ENCODE measurements around the gene TSKS. TPM values are rescaled to one million over a fixed set of nuclear protein-coding genes. Genes with fewer than 3 reads are reported as not detected.

The TSKS gene
- total RNA-seq, 1 donor from 2014 or later, result not detected

GRCh38 chr19:49705919-49706318 is 57.2 kb downstream of the TSKS start:
- no peaks in the 10 kb centered on the region for H4K20me1 ChIP-seq (ENCODE audit: insufficient read depth, low read length)
- no peak for FAIRE-seq
- H3K36me3 ChIP-seq (ENCODE audit: insufficient read depth, low read length), result no peaks in the 10 kb centered on the region
- TF ChIP-seq EZH2 (IDR thresholded peaks at IDR 0.05; ENCODE audit: insufficient read depth, low read length) (no peak), CTCF (IDR thresholded peaks at IDR 0.05; ENCODE audit: insufficient read depth, low read depth, low read length) (no peak)
- H3K27me3 ChIP-seq (ENCODE audit: insufficient read depth, low read length), result no peaks in the 10 kb centered on the region
- no peaks in the 10 kb centered on the region for H3K4me1 ChIP-seq (ENCODE audit: insufficient read depth, low read length)
- Mint-ChIP-seq H3K4me3 (ENCODE audit: unreplicated experiment) (no peak overlapping the region), H3K36me3 (ENCODE audit: low read depth, unreplicated experiment) (peaks cover 14% of the 10 kb centered on the region), H3K4me1 (ENCODE audit: low read depth, unreplicated experiment) (no peaks in the 10 kb centered on the region), H3K27me3 (ENCODE audit: low read depth, unreplicated experiment) (no peaks in the 10 kb centered on the region), H3K9me3 (ENCODE audit: unreplicated experiment) (peaks cover 5% of the 10 kb centered on the region), H3K27ac (ENCODE audit: unreplicated experiment) (no peak overlapping the region)
- H3K9me3 ChIP-seq (ENCODE audit: insufficient read depth, low read depth, low read length), result no peaks in the 10 kb centered on the region
- no peaks in the 10 kb centered on the region for H3K79me2 ChIP-seq (ENCODE audit: insufficient read depth, low read length)
- H3K27ac ChIP-seq (ENCODE audit: low read depth, low read length), result no peak overlapping the region
- no peak overlapping the region for H3K4me3 ChIP-seq (ENCODE audit: insufficient read depth, low read depth, low read length)
- no peak for DNase-seq (ENCODE audit: low read depth)
- H2AFZ ChIP-seq (ENCODE audit: low read depth, low read length), result no peak overlapping the region
- H3K9ac ChIP-seq (ENCODE audit: low read length), result no peak overlapping the region
- H3K4me2 ChIP-seq (ENCODE audit: low read length), result no peak overlapping the region

- no peaks in the 10 kb centered on the region for H3K4me1 Mint-ChIP-seq (ENCODE audit: low read depth, unreplicated experiment)
- no peaks in the 10 kb centered on the region for H3K79me2 ChIP-seq (ENCODE audit: insufficient read depth, low read length)
- no peak overlapping the region for H3K9ac ChIP-seq (ENCODE audit: low read length)
- H3K27me3 ChIP-seq (ENCODE audit: insufficient read depth, low read length), result no peaks in the 10 kb centered on the region
- H3K27ac ChIP-seq (ENCODE audit: low read depth, low read length), result no peak overlapping the region
- H3K9me3 ChIP-seq (ENCODE audit: insufficient read depth, low read depth, low read length), result no peaks in the 10 kb centered on the region
- H3K36me3 ChIP-seq (ENCODE audit: insufficient read depth, low read length), result no peaks in the 10 kb centered on the region
- TF ChIP-seq CTCF (IDR thresholded peaks at IDR 0.05; ENCODE audit: insufficient read depth, low read depth, low read length), result no peak
- no peak for TF ChIP-seq EZH2 (IDR thresholded peaks at IDR 0.05; ENCODE audit: insufficient read depth, low read length)
- no peak overlapping the region for H3K27ac Mint-ChIP-seq (ENCODE audit: unreplicated experiment)
- peaks cover 7% of the 10 kb centered on the region for H3K36me3 Mint-ChIP-seq (ENCODE audit: low read depth, unreplicated experiment)
- no peaks in the 10 kb centered on the region for H3K27me3 Mint-ChIP-seq (ENCODE audit: low read depth, unreplicated experiment)
- H3K4me3 ChIP-seq (ENCODE audit: insufficient read depth, low read depth, low read length), result no peak overlapping the region
- peaks cover 1% of the 10 kb centered on the region for H3K9me3 Mint-ChIP-seq (ENCODE audit: unreplicated experiment)
- no peak for FAIRE-seq
- H3K4me2 ChIP-seq (ENCODE audit: low read length), result no peak overlapping the region
- no peak for DNase-seq (ENCODE audit: low read depth)
- no peak overlapping the region for H3K4me3 Mint-ChIP-seq (ENCODE audit: unreplicated experiment)
- H3K4me1 ChIP-seq (ENCODE audit: insufficient read depth, low read length), result no peaks in the 10 kb centered on the region
- H4K20me1 ChIP-seq (ENCODE audit: insufficient read depth, low read length), result no peaks in the 10 kb centered on the region
- no peak overlapping the region for H2AFZ ChIP-seq (ENCODE audit: low read depth, low read length)
These were observed 58.0 kb downstream of the TSKS start for GRCh38 chr19:49704888-49705642.

- H3K9me3 ChIP-seq (ENCODE audit: insufficient read depth, low read depth, low read length), result no peaks in the 10 kb centered on the region
- Mint-ChIP-seq H3K4me1 (ENCODE audit: low read depth, unreplicated experiment) (no peaks in the 10 kb centered on the region), H3K27me3 (ENCODE audit: low read depth, unreplicated experiment) (no peaks in the 10 kb centered on the region), H3K36me3 (ENCODE audit: low read depth, unreplicated experiment) (peaks cover 5% of the 10 kb centered on the region), H3K9me3 (ENCODE audit: unreplicated experiment) (no peaks in the 10 kb centered on the region), H3K27ac (ENCODE audit: unreplicated experiment) (no peak overlapping the region), H3K4me3 (ENCODE audit: unreplicated experiment) (no peak overlapping the region)
- no peak overlapping the region for H3K27ac ChIP-seq (ENCODE audit: low read depth, low read length)
- DNase-seq (ENCODE audit: low read depth), result no peak
- no peak overlapping the region for H3K9ac ChIP-seq (ENCODE audit: low read length)
- no peak overlapping the region for H3K4me2 ChIP-seq (ENCODE audit: low read length)
- H4K20me1 ChIP-seq (ENCODE audit: insufficient read depth, low read length), result no peaks in the 10 kb centered on the region
- no peaks in the 10 kb centered on the region for H3K36me3 ChIP-seq (ENCODE audit: insufficient read depth, low read length)
- H3K79me2 ChIP-seq (ENCODE audit: insufficient read depth, low read length), result no peaks in the 10 kb centered on the region
- FAIRE-seq, result no peak
- no peaks in the 10 kb centered on the region for H3K4me1 ChIP-seq (ENCODE audit: insufficient read depth, low read length)
- H2AFZ ChIP-seq (ENCODE audit: low read depth, low read length), result no peak overlapping the region
- no peaks in the 10 kb centered on the region for H3K27me3 ChIP-seq (ENCODE audit: insufficient read depth, low read length)
- no peak overlapping the region for H3K4me3 ChIP-seq (ENCODE audit: insufficient read depth, low read depth, low read length)
- TF ChIP-seq EZH2 (IDR thresholded peaks at IDR 0.05; ENCODE audit: insufficient read depth, low read length) (no peak), CTCF (IDR thresholded peaks at IDR 0.05; ENCODE audit: insufficient read depth, low read depth, low read length) (no peak)
These were observed 61.8 kb downstream of the TSKS start for GRCh38 chr19:49701271-49701786.

Data from astrocyte (in vitro differentiated cells and primary cell).